Measurements from ENCODE around the gene CACUL1.

DNA sequence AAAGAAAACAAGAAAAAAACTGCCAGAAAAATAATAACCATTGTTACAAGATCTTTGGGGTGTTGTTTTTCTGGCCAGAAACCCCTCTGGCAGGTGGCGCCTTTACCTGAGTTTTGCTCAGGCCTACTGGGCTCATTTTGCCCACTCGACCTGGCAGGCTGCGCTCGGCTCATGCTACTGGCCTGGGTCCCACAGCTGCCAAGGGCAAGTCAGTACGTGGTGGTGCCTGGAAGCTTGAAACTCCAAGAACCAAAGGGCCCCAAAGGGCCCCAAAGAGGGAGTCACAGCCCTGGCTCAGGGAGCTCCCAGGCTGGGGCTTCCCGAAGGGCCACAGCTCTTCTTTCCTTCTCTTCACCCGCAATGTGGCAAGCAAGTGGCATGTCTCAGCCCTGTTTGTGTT, 42.7 kb downstream of the CACUL1 start:
- TF ChIP-seq POLR2A (IDR thresholded peaks at IDR 0.05; ENCODE audit: low read length) (no peak), GATA1 (IDR thresholded peaks at IDR 0.05; ENCODE audit: low read depth, low read length) (no peak)

Data from erythroblast (primary cell).